MCF 10A (cell line): ENCODE results near the gene TXNDC11. TPM values are rescaled to one million over a fixed set of nuclear protein-coding genes. Genes with fewer than 3 reads are reported as not detected.

ENCODE experiments used
- BruUV-seq: library from RNA; stranded (reverse); fragments of 400-500 nt; replicated peaks from 2 replicates; lab custom pipeline; 2021; lab: Mats Ljungman, UMichigan
- CTCF ChIA-PET: fragments of 300-600 bp; sonication (Branson Sonifier 250); formaldehyde crosslinking; extraction: SDS; loops from one replicate; lab custom pipeline; 2021; ENCODE audit warnings: antibody characterized with exemption, inconsistent platforms; lab: Yijun Ruan, JAX
- POLR2A ChIA-PET: fragments of 300-600, 350-650 bp; sonication (Branson Sonifier 250); formaldehyde crosslinking; extraction: SDS; loops from one replicate; lab custom pipeline; 2020; ENCODE audit warnings: antibody characterized with exemption, inconsistent platforms; lab: Yijun Ruan, JAX
- DNase-seq: peaks from one replicate; pipeline ENCODE4 v3.0.0-alpha.2; 2018; ENCODE audit not compliant: unreplicated experiment
- H3K27ac Mint-ChIP-seq: one replicate; pipeline ENCODE4 v1.8.0; 2022; ENCODE audit warnings: mild to moderate bottlenecking, low read depth, mixed read lengths; ENCODE audit not compliant: unreplicated experiment
- H3K27me3 Mint-ChIP-seq: one replicate; pipeline ENCODE4 v1.8.0; 2022; ENCODE audit warnings: mixed read lengths; ENCODE audit not compliant: insufficient read depth, unreplicated experiment
- H3K36me3 Mint-ChIP-seq: one replicate; pipeline ENCODE4 v1.8.0; 2022; ENCODE audit warnings: mild to moderate bottlenecking, moderate library complexity, mixed read lengths; ENCODE audit not compliant: insufficient read depth, unreplicated experiment
- H3K4me1 Mint-ChIP-seq: one replicate; pipeline ENCODE4 v1.8.0; 2022; ENCODE audit warnings: mixed read lengths; ENCODE audit not compliant: insufficient read depth, unreplicated experiment
- H3K4me3 Mint-ChIP-seq: one replicate; pipeline ENCODE4 v1.8.0; 2022; ENCODE audit warnings: mild to moderate bottlenecking, moderate library complexity, mixed read lengths; ENCODE audit not compliant: unreplicated experiment
- H3K9me3 Mint-ChIP-seq: one replicate; pipeline ENCODE4 v1.8.0; 2022; ENCODE audit warnings: mixed read lengths; ENCODE audit not compliant: unreplicated experiment
- CTCF ChIP-seq: fragments of 200-600 bp; IDR thresholded peaks from one replicate; pipeline ENCODE4 v1.8.0; 2022; ENCODE audit warnings: antibody characterized with exemption, mild to moderate bottlenecking; ENCODE audit not compliant: unreplicated experiment
- intact Hi-C: fragments of 100-400 bp; cut with micrococcal nuclease; formaldehyde crosslinking; loops from 2 replicates; pipeline ENCODE4 v1.14.1; 2022
- total RNA-seq: library from RNA; stranded (reverse); gene quantifications from 2 replicates; pipeline ENCODE4 v1.2.3, GENCODE V29; 2022

TXNDC11 gene
- total RNA-seq, 1 experiment from 2014 or later, result 38.2 TPM

GRCh38 chr16:11734653-11735043 is 8.0 kb downstream of the TXNDC11 start:
- DNase-seq, result no peak
- ChIA-PET POLR2A (interaction anchor here (0.6 to 1.8 kb wide), 2 partner anchors 8 to 47 kb away, joined by 3 to 6 read pairs; partner anchors contain the start of gene TXNDC11), CTCF (no interaction called here)
- H3K4me1 Mint-ChIP-seq, result peaks cover 7% of the 10 kb centered on the region
- BruUV-seq, result no TSS peak
- no peaks in the 10 kb centered on the region for H3K27me3 Mint-ChIP-seq
- H3K36me3 Mint-ChIP-seq, result peaks cover 83% of the 10 kb centered on the region
- H3K27ac Mint-ChIP-seq, result no peak overlapping the region
- intact Hi-C loops, result no loop called here
- TF ChIP-seq CTCF, result no peak
- no peaks in the 10 kb centered on the region for H3K9me3 Mint-ChIP-seq
- no peak overlapping the region for H3K4me3 Mint-ChIP-seq

- Mint-ChIP-seq H3K27ac (no peak overlapping the region), H3K4me3 (no peak overlapping the region), H3K4me1 (peaks cover 7% of the 10 kb centered on the region), H3K36me3 (peaks cover 85% of the 10 kb centered on the region), H3K27me3 (no peaks in the 10 kb centered on the region), H3K9me3 (no peaks in the 10 kb centered on the region)
- DNase-seq, result no peak
- CTCF ChIA-PET, result no interaction called here
- no TSS peak for BruUV-seq
- TF ChIP-seq CTCF, result no peak
- intact Hi-C loops, result no loop called here
- POLR2A ChIA-PET, result interaction anchor here (0.6 to 1.8 kb wide), 2 partner anchors 8 to 48 kb away, joined by 3 to 6 read pairs; partner anchors contain the start of gene TXNDC11
These were observed 8.5 kb downstream of the TXNDC11 start for GRCh38 chr16:11734025-11734652.

GRCh38 chr16:11731222-11731621 is 11.4 kb downstream of the TXNDC11 start:
- no peak for DNase-seq
- intact Hi-C loops, result no loop called here
- no TSS peak for BruUV-seq
- Mint-ChIP-seq H3K9me3 (no peaks in the 10 kb centered on the region), H3K27me3 (no peaks in the 10 kb centered on the region), H3K4me3 (no peak overlapping the region), H3K4me1 (no peaks in the 10 kb centered on the region), H3K36me3 (peaks cover 94% of the 10 kb centered on the region), H3K27ac (no peak overlapping the region)
- POLR2A ChIA-PET, result interaction anchor here (0.6 to 1.7 kb wide), 4 partner anchors 11 to 66 kb away, joined by 3 to 12 read pairs (median 3); partner anchors contain the start of gene TXNDC11
- CTCF ChIA-PET, result interaction anchor here (0.8 to 1.9 kb wide), 4 partner anchors 11 to 335 kb away, joined by 3 to 11 read pairs (median 4); partner anchors contain the start of gene TXNDC11
- TF ChIP-seq CTCF, result no peak

GRCh38 chr16:11729787-11730186 is 12.9 kb downstream of the TXNDC11 start:
- TF ChIP-seq CTCF, result no peak
- H3K36me3 Mint-ChIP-seq, result peaks cover 90% of the 10 kb centered on the region
- no peak overlapping the region for H3K27ac Mint-ChIP-seq
- intact Hi-C loops, result no loop called here
- no peaks in the 10 kb centered on the region for H3K9me3 Mint-ChIP-seq
- no TSS peak for BruUV-seq
- DNase-seq, result no peak
- ChIA-PET CTCF (no interaction called here), POLR2A (no interaction called here)
- H3K4me1 Mint-ChIP-seq, result no peaks in the 10 kb centered on the region
- H3K4me3 Mint-ChIP-seq, result no peak overlapping the region
- H3K27me3 Mint-ChIP-seq, result no peaks in the 10 kb centered on the region
